H1 (cell line): ENCODE measurements around the gene SLC13A4. TPM values are rescaled to one million over a fixed set of nuclear protein-coding genes. Genes with fewer than 3 reads are reported as not detected.

Experiments
- CTCF ChIA-PET: fragments of 300-600 bp; sonication (Branson Sonifier 250); formaldehyde crosslinking; loops from one replicate; lab custom pipeline; 2021; ENCODE audit not compliant: partially characterized antibody; lab: Charles Lee
- POLR2A ChIA-PET: fragments of 300-600 bp; sonication (Branson Sonifier 250); formaldehyde crosslinking; loops from one replicate; lab custom pipeline; 2021; ENCODE audit warnings: inconsistent platforms; ENCODE audit not compliant: partially characterized antibody; lab: Charles Lee
- DNase-seq, 2 experiments: peaks; one replicate each; pipeline versions ENCODE4 v3.0.0 to v3.0.0-alpha.2; 2010 to 2022; ENCODE audit warnings: low spot score in 2 of 2, low read depth in 1 of 2, mixed read lengths in 1 of 2
- FAIRE-seq: peaks from 2 replicates; lab custom pipeline; 2011; peaks lifted over from hg19 to GRCh38; lab: Jason Lieb, UNC
- H2AFZ ChIP-seq: 2 replicates; pipeline ENCODE4 v1.8.1; 2012; ENCODE audit warnings: low read length, inconsistent platforms
- H2AK5ac ChIP-seq: 2 replicates; pipeline ENCODE4 v1.6.1; 2013; ENCODE audit warnings: low read depth, low read length
- H2BK120ac ChIP-seq: replicated peaks from 2 replicates; pipeline ENCODE3; 2013; ENCODE audit warnings: low read depth, low read length, inconsistent platforms
- H2BK12ac ChIP-seq: 2 replicates; pipeline ENCODE4 v1.6.1; 2013; ENCODE audit warnings: low read depth, low read length
- H2BK15ac ChIP-seq: 2 replicates; pipeline ENCODE4 v1.6.1; 2013; ENCODE audit warnings: low read length
- H2BK20ac ChIP-seq: 2 replicates; pipeline ENCODE4 v1.6.1; 2013; ENCODE audit warnings: low read length
- H2BK5ac ChIP-seq: 2 replicates; pipeline ENCODE4 v1.6.1; 2013; ENCODE audit warnings: low read depth, low read length
- H3K14ac ChIP-seq: 2 replicates; pipeline ENCODE4 v1.6.1; 2013; ENCODE audit warnings: inconsistent platforms; ENCODE audit not compliant: insufficient read length
- H3K18ac ChIP-seq: 2 replicates; pipeline ENCODE4 v1.6.1; 2013; ENCODE audit warnings: low read length; ENCODE audit errors: extremely low read depth
- H3K23ac ChIP-seq: 2 replicates; pipeline ENCODE4 v1.6.1; 2013; ENCODE audit warnings: inconsistent platforms; ENCODE audit not compliant: insufficient read length
- H3K23me2 ChIP-seq: 2 replicates; pipeline ENCODE4 v1.6.1; 2013; ENCODE audit warnings: low read depth, low read length
- H3K27ac ChIP-seq: 2 replicates; pipeline ENCODE4 v1.6.1; 2011; ENCODE audit warnings: low read depth, low read length, inconsistent platforms
- H3K27me3 ChIP-seq, 4 experiments: replicated peaks in 1 of 4; 1 replicate in 1 of 4; 2 replicates in 3 of 4; pipeline versions ENCODE4 v1.6.1 to v1.8.1; 2011 to 2013; ENCODE audit warnings: low read length in 3 of 4, mild to moderate bottlenecking in 3 of 4, inconsistent platforms in 2 of 4, mixed read lengths in 2 of 4, moderate library complexity in 1 of 4; ENCODE audit not compliant: control insufficient read depth in 3 of 4, insufficient read depth in 3 of 4; ENCODE audit errors: extremely low read depth in 1 of 4
- H3K36me3 ChIP-seq, 4 experiments: 2 replicates each; pipeline versions ENCODE4 v1.6.1 to v1.8.1; 2011 to 2013; ENCODE audit warnings: mild to moderate bottlenecking in 4 of 4, low read length in 3 of 4, moderate library complexity in 2 of 4, control low read depth in 1 of 4, inconsistent platforms in 1 of 4; ENCODE audit not compliant: insufficient read depth in 4 of 4, control insufficient read depth in 2 of 4
- H3K4ac ChIP-seq: replicated peaks from 2 replicates; pipeline ENCODE3; 2013; ENCODE audit warnings: low read length, low read depth, mixed read lengths, inconsistent platforms; ENCODE audit not compliant: insufficient read length
- H3K4me1 ChIP-seq, 4 experiments: replicated peaks in 1 of 4; 1 replicate in 1 of 4; 2 replicates in 3 of 4; pipeline versions ENCODE4 v1.6.1 to v1.8.1; 2011 to 2013; ENCODE audit warnings: low read length in 3 of 4, inconsistent platforms in 2 of 4, mixed read lengths in 1 of 4; ENCODE audit not compliant: insufficient read depth in 4 of 4, control insufficient read depth in 3 of 4
- H3K4me2 ChIP-seq, 2 experiments: 2 replicates each; pipeline versions ENCODE4 v1.6.1 to v1.8.1; 2011 to 2013; ENCODE audit warnings: low read depth in 2 of 2, low read length in 2 of 2, control low read depth in 1 of 2, inconsistent platforms in 1 of 2, mild to moderate bottlenecking in 1 of 2; ENCODE audit not compliant: insufficient read depth in 1 of 2
- H3K4me3 ChIP-seq, 4 experiments: fragments of 200-600, 300-600 bp in 1 of 4; sonication (generic), shearing (Covaris generic), sonication (Bioruptor Twin) in 1 of 4; 2 replicates each; pipeline versions ENCODE4 v1.5.1 to v1.8.1; 2011 to 2016; ENCODE audit warnings: low read length in 4 of 4, low read depth in 3 of 4, control low read depth in 2 of 4, inconsistent platforms in 2 of 4, mild to moderate bottlenecking in 2 of 4, mixed read lengths in 1 of 4, moderate library complexity in 1 of 4; ENCODE audit not compliant: insufficient read depth in 2 of 4; ENCODE audit errors: extremely low read depth in 1 of 4
- H3K56ac ChIP-seq: replicated peaks from 2 replicates; pipeline ENCODE3; 2013; ENCODE audit warnings: low read depth, mild to moderate bottlenecking, mixed read lengths, low read length, inconsistent platforms; ENCODE audit not compliant: insufficient read length
- H3K79me1 ChIP-seq: 2 replicates; pipeline ENCODE4 v1.6.1; 2013; ENCODE audit warnings: low read depth, low read length, control low read depth
- H3K79me2 ChIP-seq, 2 experiments: 2 replicates each; pipeline versions ENCODE4 v1.6.1 to v1.8.1; 2012 to 2013; ENCODE audit warnings: low read length in 2 of 2, mild to moderate bottlenecking in 2 of 2, inconsistent platforms in 1 of 2; ENCODE audit not compliant: insufficient read depth in 2 of 2, control insufficient read depth in 1 of 2
- H3K9ac ChIP-seq, 4 experiments: replicated peaks in 1 of 4; 1 replicate in 1 of 4; 2 replicates in 3 of 4; pipeline versions ENCODE4 v1.6.1 to v1.8.1; 2011 to 2013; ENCODE audit warnings: low read depth in 3 of 4, low read length in 3 of 4, control low read depth in 2 of 4, mild to moderate bottlenecking in 2 of 4, moderate library complexity in 2 of 4, inconsistent platforms in 1 of 4; ENCODE audit errors: extremely low read depth in 1 of 4
- H3K9me3 ChIP-seq, 2 experiments: 2 replicates each; pipeline versions ENCODE4 v1.6.1 to v1.8.1; 2012 to 2013; ENCODE audit warnings: mild to moderate bottlenecking in 2 of 2, moderate library complexity in 2 of 2, control low read depth in 1 of 2, inconsistent platforms in 1 of 2, low read depth in 1 of 2, low read length in 1 of 2, mixed read lengths in 1 of 2; ENCODE audit not compliant: insufficient read depth in 2 of 2
- H4K20me1 ChIP-seq, 2 experiments: replicated peaks in 1 of 2; 2 replicates each; pipeline versions ENCODE3 to v1.8.1; 2011 to 2013; ENCODE audit warnings: inconsistent platforms in 2 of 2, low read length in 2 of 2, mild to moderate bottlenecking in 1 of 2; ENCODE audit not compliant: insufficient read depth in 2 of 2, control insufficient read depth in 1 of 2
- H4K5ac ChIP-seq: 2 replicates; pipeline ENCODE4 v1.6.1; 2013; ENCODE audit warnings: low read length, low read depth, mixed read lengths, inconsistent platforms; ENCODE audit not compliant: insufficient read length
- H4K8ac ChIP-seq: 2 replicates; pipeline ENCODE4 v1.8.0; 2013; ENCODE audit warnings: mild to moderate bottlenecking, moderate library complexity, low read length, inconsistent platforms; ENCODE audit not compliant: insufficient read depth; ENCODE audit errors: extremely low read depth
- H4K91ac ChIP-seq: replicated peaks from 2 replicates; pipeline ENCODE3; 2013; ENCODE audit warnings: low read length, mixed read lengths, inconsistent platforms; ENCODE audit not compliant: insufficient read length
- BRCA1 ChIP-seq: IDR thresholded peaks from 2 replicates; pipeline ENCODE4 v1.6.1; 2012; ENCODE audit warnings: low read depth, low read length, improper control_type of control experiment
- GTF2F1 ChIP-seq: IDR thresholded peaks from 2 replicates; pipeline ENCODE4 v1.6.1; 2012; ENCODE audit warnings: low read depth, low read length, improper control_type of control experiment, borderline replicate concordance
- NRF1 ChIP-seq: IDR thresholded peaks from 2 replicates; pipeline ENCODE4 v1.6.1; 2011; ENCODE audit warnings: mild to moderate bottlenecking, low read depth, low read length, improper control_type of control experiment
- SP4 ChIP-seq: IDR thresholded peaks from 2 replicates; pipeline ENCODE4 v1.6.1; 2012; ENCODE audit warnings: low read length, inconsistent platforms
- SRF ChIP-seq: IDR thresholded peaks from 2 replicates; pipeline ENCODE4 v1.6.1; 2011; ENCODE audit warnings: mild to moderate bottlenecking, low read depth, low read length, moderate library complexity
- TCF12 ChIP-seq: IDR thresholded peaks from 2 replicates; pipeline ENCODE4 v1.6.1; 2011; ENCODE audit warnings: low read depth, mild to moderate bottlenecking, low read length
- ZNF274 ChIP-seq: IDR thresholded peaks from 2 replicates; pipeline ENCODE4 v1.7.0; 2012; ENCODE audit warnings: low read length, borderline replicate concordance; ENCODE audit errors: extremely low read depth
- WGBS, 2 experiments: shearing (Covaris generic) in 1 of 2; methylation state at CpG; one replicate each; pipeline versions ENCODE4 v1.1.6 to v1.1.7; 2013 to 2015; ENCODE audit warnings: low lambda C conversion rate in 2 of 2, mixed read lengths in 2 of 2, inconsistent platforms in 1 of 2, low coverage in 1 of 2, missing lambda C conversion rate in 1 of 2; ENCODE audit not compliant: insufficient replicate concordance in 2 of 2, insufficient coverage in 1 of 2, insufficient read length in 1 of 2; ENCODE audit errors: extremely low coverage in 1 of 2, missing lambda C conversion rate in 1 of 2; 5-methylcytosine and 5-hydroxymethylcytosine counted together
- polyA plus RNA-seq, 7 experiments: library from polyadenylated mRNA; depleted of rRNA in 3 of 7; stranded (reverse) in 5 of 7; unstranded in 2 of 7; fragments of >200 nt in 5 of 7; fragments of 200-250 nt in 2 of 7; gene quantifications; 1 replicate in 5 of 7; 2 replicates in 1 of 7; 4 replicates in 1 of 7; pipeline versions ENCODE4 v1.2.1 to v1.2.3, GENCODE V29; 2011 to 2013; ENCODE audit warnings: missing spikeins in 2 of 7, mixed read lengths in 2 of 7
- total RNA-seq: library from RNA; stranded (reverse); fragmentation: NEBNext Ultra II Directional; extraction: Animal tissue kit (Norgen Biotek cat#: 25700); gene quantifications from 2 replicates; pipeline ENCODE4 v1.2.1, GENCODE V29; 2021
- TF ChIP-seq, protein P1 (sequence below): IDR thresholded peaks from 2 replicates; pipeline ENCODE4 v1.6.1; 2012; ENCODE audit warnings: inconsistent platforms
- TF ChIP-seq, protein P2 (sequence below), 3 experiments: IDR thresholded peaks; 1 replicate in 2 of 3; 2 replicates in 1 of 3; pipeline versions ENCODE4 v1.5.1 to v1.6.1; 2011; ENCODE audit warnings: low read length in 3 of 3, mild to moderate bottlenecking in 3 of 3, inconsistent platforms in 2 of 3, low read depth in 1 of 3, moderate library complexity in 1 of 3; ENCODE audit not compliant: insufficient read depth in 1 of 3; ENCODE audit errors: control extremely low read depth in 1 of 3
- TF ChIP-seq, protein P3 (sequence below): IDR thresholded peaks from 2 replicates; pipeline ENCODE4 v1.6.1; 2011; ENCODE audit warnings: low read depth, mild to moderate bottlenecking, low read length; ENCODE audit not compliant: insufficient read depth

The SLC13A4 gene
- total and polyA plus RNA-seq, 2 of the 8 experiments (the other 6 are each of a cell fraction or from before 2014, with no cell fraction given), result 3.9 to 7.5 TPM

DNA sequence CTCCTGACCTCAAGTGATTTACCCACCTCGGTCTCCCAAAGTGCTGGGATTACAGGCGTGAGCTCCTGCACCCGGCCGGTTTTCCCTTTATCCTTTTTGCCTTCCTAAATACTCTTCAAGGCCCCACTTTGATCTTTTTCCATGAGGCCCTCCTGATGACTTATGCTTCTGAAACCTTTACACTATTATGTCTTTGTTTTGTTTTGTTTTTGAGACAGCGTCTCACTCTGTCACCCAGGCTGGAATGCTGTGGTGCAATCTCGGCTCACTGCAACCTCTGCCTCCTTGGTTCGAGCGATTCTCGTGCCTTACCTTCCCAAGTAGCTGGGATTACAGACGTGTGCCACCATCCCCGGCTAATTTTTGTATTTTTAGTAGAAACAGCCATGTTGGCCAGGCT is 61.8 kb downstream of the SLC13A4 start:
- 97% methylated on average over 11 of the region's 11 CpGs; no CpG with 5 or more reads in 1 of the 2 experiments for WGBS, 2 experiments
- no peak overlapping the region for H3K4me3 ChIP-seq
- H3K56ac ChIP-seq, result no peak overlapping the region
- peaks cover 0 to 1% of the 10 kb centered on the region in 2 experiments for H4K20me1 ChIP-seq
- H3K23me2 ChIP-seq, result peaks cover 2% of the 10 kb centered on the region; the same call in 1 of the 2 replicates
- peaks cover 5% of the 10 kb centered on the region; the same call in 1 of the 2 replicates for H3K79me1 ChIP-seq
- ChIA-PET POLR2A (interaction anchor here (0.7 kb wide), 1 partner anchor 45 kb away, joined by 3 read pairs; no protein-coding TSS in a partner anchor), CTCF (interaction anchor here (0.5 to 2.2 kb wide), 6 partner anchors 15 to 184 kb away, joined by 3 to 8 read pairs (median 3); no protein-coding TSS in a partner anchor)
- H2AK5ac ChIP-seq, result no peak overlapping the region
- no peak overlapping the region for H3K4ac ChIP-seq
- FAIRE-seq, result no peak
- no peak overlapping the region for H3K14ac ChIP-seq
- no peaks in the 10 kb centered on the region; a peak in 2 of 7 replicates for H3K4me1 ChIP-seq
- peaks cover 0 to 4% (median 0%) of the 10 kb centered on the region in 4 experiments; a peak in 1 of 8 replicates for H3K36me3 ChIP-seq
- no peak overlapping the region for H3K23ac ChIP-seq
- no peak overlapping the region for H4K8ac ChIP-seq
- no peak overlapping the region for H2BK15ac ChIP-seq
- H3K9ac ChIP-seq, result no peak overlapping the region
- no peak overlapping the region for H2BK120ac ChIP-seq
- H2AFZ ChIP-seq, result no peak overlapping the region
- H2BK5ac ChIP-seq, result no peak overlapping the region
- no peak overlapping the region for H4K5ac ChIP-seq
- peaks cover 3 to 85% of the 10 kb centered on the region in 2 experiments for H3K79me2 ChIP-seq
- no peak overlapping the region for H2BK20ac ChIP-seq
- no peak overlapping the region for H3K27ac ChIP-seq
- no peak overlapping the region for H4K91ac ChIP-seq
- no peak overlapping the region for H3K18ac ChIP-seq
- no peak overlapping the region for H3K4me2 ChIP-seq
- H3K27me3 ChIP-seq, result no peaks in the 10 kb centered on the region
- DNase-seq, result no peak
- H3K9me3 ChIP-seq, result peaks cover 0 to 4% of the 10 kb centered on the region in 2 experiments; a peak in 2 of 4 replicates
- H2BK12ac ChIP-seq, result no peak overlapping the region
- no peak for TF ChIP-seq GTF2F1
- no peak for TF ChIP-seq BRCA1
- no peak for TF ChIP-seq SP4
- TF ChIP-seq, protein P1, sequence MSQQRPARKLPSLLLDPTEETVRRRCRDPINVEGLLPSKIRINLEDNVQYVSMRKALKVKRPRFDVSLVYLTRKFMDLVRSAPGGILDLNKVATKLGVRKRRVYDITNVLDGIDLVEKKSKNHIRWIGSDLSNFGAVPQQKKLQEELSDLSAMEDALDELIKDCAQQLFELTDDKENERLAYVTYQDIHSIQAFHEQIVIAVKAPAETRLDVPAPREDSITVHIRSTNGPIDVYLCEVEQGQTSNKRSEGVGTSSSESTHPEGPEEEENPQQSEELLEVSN, result no peak
- no peak for TF ChIP-seq SRF
- TF ChIP-seq, protein P2, sequence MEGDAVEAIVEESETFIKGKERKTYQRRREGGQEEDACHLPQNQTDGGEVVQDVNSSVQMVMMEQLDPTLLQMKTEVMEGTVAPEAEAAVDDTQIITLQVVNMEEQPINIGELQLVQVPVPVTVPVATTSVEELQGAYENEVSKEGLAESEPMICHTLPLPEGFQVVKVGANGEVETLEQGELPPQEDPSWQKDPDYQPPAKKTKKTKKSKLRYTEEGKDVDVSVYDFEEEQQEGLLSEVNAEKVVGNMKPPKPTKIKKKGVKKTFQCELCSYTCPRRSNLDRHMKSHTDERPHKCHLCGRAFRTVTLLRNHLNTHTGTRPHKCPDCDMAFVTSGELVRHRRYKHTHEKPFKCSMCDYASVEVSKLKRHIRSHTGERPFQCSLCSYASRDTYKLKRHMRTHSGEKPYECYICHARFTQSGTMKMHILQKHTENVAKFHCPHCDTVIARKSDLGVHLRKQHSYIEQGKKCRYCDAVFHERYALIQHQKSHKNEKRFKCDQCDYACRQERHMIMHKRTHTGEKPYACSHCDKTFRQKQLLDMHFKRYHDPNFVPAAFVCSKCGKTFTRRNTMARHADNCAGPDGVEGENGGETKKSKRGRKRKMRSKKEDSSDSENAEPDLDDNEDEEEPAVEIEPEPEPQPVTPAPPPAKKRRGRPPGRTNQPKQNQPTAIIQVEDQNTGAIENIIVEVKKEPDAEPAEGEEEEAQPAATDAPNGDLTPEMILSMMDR (IDR thresholded peaks at IDR 0.05; ENCODE audit: control extremely low read depth in 1 of 3, insufficient read depth in 1 of 3, low read depth in 1 of 3, low read length in 3 of 3), result no peak
- TF ChIP-seq TCF12, result no peak
- TF ChIP-seq NRF1, result no peak
- TF ChIP-seq ZNF274, result no peak
- TF ChIP-seq, protein P3, sequence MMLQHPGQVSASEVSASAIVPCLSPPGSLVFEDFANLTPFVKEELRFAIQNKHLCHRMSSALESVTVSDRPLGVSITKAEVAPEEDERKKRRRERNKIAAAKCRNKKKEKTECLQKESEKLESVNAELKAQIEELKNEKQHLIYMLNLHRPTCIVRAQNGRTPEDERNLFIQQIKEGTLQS, result no peak
